Cardiac muscle cell (in vitro differentiated cells and primary cell): Measurements from ENCODE around the gene CNTN5. TPM values are rescaled to one million over a fixed set of nuclear protein-coding genes. Genes with fewer than 3 reads are reported as not detected.

ENCODE experiments used
- DNase-seq, 2 donors: peaks; one replicate each; pipeline versions ENCODE4 v3.0.0 to v3.0.0-alpha.2; 2010 to 2017; ENCODE audit warnings: low read depth in 1 of 2, low spot score in 1 of 2
- H3K27ac ChIP-seq: fragments of 200-600 bp; sonication (generic); 2 replicates; pipeline ENCODE4 v1.5.1; 2016
- H3K27me3 ChIP-seq: fragments of 200-600 bp; sonication (generic); 2 replicates; pipeline ENCODE4 v1.6.0; 2016; ENCODE audit warnings: control low read depth
- H3K36me3 ChIP-seq: fragments of 200-600 bp; sonication (generic); 2 replicates; pipeline ENCODE4 v1.5.1; 2016; ENCODE audit warnings: control low read depth
- H3K4me1 ChIP-seq: fragments of 200-600 bp; sonication (generic); 2 replicates; pipeline ENCODE4 v1.8.1; 2017; ENCODE audit warnings: low read depth, mild to moderate bottlenecking, mixed run types
- H3K4me3 ChIP-seq: fragments of 200-600 bp; sonication (generic); 2 replicates; pipeline ENCODE4 v1.5.1; 2016; ENCODE audit warnings: mild to moderate bottlenecking
- H3K9me3 ChIP-seq: fragments of 200-600 bp; sonication (generic); 2 replicates; pipeline ENCODE4 v1.5.1; 2017; ENCODE audit warnings: low read depth, mild to moderate bottlenecking, control low read depth
- polyA plus RNA-seq: library from polyadenylated mRNA; unstranded; fragments of >200 nt; fragmentation: Nextera tagmentation; extraction: Ambion mirVana; gene quantifications from 2 replicates; pipeline ENCODE4 v1.2.1, GENCODE V29; 2016
- total RNA-seq: library from RNA; depleted of rRNA; stranded (reverse); fragments of >200 nt; gene quantifications from 2 replicates; pipeline ENCODE4 v1.2.3, GENCODE V29; 2016
- TF ChIP-seq, protein P1 (sequence below): IDR thresholded peaks from 2 replicates; pipeline ENCODE4 v1.5.1; 2012; ENCODE audit warnings: low read depth, mild to moderate bottlenecking, low read length

The CNTN5 gene
- total and polyA plus RNA-seq, 2 experiments from 2014 or later, result 30.0 to 41.3 TPM

DNA sequence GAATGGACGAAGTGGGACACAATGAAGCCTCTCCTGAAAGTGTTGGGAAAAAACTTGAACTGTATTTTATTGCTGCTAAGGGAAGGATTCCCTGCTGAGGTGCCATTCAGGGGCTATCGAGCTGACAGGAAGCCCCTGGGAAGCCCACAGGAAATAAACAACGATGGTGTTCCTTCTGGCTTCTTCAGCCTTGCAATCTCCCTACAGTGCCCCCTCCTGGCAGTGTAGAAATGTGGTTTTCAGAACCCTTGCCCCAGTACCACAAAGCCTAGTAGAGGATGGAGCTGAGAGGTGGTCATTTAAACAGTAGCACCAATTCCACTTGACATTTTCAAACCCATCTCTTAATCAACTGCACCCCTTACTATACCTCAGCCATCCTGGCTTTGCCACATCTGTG lies 989.6 kb downstream of the CNTN5 start:
- H3K9me3 ChIP-seq, result no peaks in the 10 kb centered on the region
- TF ChIP-seq, protein P1, sequence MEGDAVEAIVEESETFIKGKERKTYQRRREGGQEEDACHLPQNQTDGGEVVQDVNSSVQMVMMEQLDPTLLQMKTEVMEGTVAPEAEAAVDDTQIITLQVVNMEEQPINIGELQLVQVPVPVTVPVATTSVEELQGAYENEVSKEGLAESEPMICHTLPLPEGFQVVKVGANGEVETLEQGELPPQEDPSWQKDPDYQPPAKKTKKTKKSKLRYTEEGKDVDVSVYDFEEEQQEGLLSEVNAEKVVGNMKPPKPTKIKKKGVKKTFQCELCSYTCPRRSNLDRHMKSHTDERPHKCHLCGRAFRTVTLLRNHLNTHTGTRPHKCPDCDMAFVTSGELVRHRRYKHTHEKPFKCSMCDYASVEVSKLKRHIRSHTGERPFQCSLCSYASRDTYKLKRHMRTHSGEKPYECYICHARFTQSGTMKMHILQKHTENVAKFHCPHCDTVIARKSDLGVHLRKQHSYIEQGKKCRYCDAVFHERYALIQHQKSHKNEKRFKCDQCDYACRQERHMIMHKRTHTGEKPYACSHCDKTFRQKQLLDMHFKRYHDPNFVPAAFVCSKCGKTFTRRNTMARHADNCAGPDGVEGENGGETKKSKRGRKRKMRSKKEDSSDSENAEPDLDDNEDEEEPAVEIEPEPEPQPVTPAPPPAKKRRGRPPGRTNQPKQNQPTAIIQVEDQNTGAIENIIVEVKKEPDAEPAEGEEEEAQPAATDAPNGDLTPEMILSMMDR, result no peak

DNA sequence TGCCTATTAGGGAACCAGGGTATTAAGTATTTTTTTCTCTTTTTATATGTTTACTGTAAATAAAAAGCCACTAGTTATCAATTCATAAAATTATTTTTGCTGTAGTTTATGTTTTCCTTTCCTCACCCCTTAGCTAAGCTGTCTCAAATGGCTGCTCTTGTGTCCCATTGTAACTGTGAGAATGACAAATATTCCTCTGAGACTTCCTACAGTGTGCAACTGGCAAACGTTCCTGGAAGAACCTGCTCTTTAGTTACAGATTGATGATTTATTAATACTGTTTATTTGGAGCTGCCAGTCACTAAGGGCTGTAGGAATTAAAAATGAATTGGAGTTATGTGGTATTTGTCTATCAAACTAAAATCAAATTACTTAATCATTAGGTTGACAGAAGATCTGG lies 990.9 kb downstream of the CNTN5 start:
- TF ChIP-seq, protein P1, result no peak
- no peak for DNase-seq
- H3K4me1 ChIP-seq, result no peaks in the 10 kb centered on the region
- no peaks in the 10 kb centered on the region for H3K9me3 ChIP-seq
- no peaks in the 10 kb centered on the region for H3K27me3 ChIP-seq
- H3K27ac ChIP-seq, result no peak overlapping the region
- no peaks in the 10 kb centered on the region for H3K36me3 ChIP-seq
- H3K4me3 ChIP-seq, result no peak overlapping the region

More for the DNA sequence above, 989.6 kb downstream of the CNTN5 start:
- H3K27ac ChIP-seq, result no peak overlapping the region
- H3K36me3 ChIP-seq, result no peaks in the 10 kb centered on the region
- H3K4me1 ChIP-seq, result no peaks in the 10 kb centered on the region
- DNase-seq, result no peak
- H3K4me3 ChIP-seq, result no peak overlapping the region
- H3K27me3 ChIP-seq, result no peaks in the 10 kb centered on the region

DNA sequence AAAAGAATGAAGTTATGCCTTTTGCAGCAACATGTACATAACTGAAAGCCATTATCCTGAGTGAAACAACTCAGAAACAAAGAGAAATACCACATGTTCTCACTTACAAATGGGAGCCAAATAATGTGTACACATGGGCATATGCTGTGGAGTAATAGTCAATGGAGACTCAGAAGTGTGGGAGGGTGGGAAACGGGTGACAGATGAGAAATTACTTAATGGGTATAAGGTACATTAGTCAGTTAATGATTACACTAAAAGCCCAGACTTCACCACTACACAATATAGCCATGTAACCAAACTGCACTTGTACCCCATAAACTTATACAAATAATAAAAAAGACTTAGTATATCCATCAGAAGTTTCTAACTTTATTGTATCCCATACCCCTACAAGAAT lies 992.3 kb downstream of the CNTN5 start:
- no peaks in the 10 kb centered on the region for H3K36me3 ChIP-seq
- no peak for DNase-seq
- TF ChIP-seq, protein P1, result no peak
- H3K4me3 ChIP-seq, result no peak overlapping the region
- no peaks in the 10 kb centered on the region for H3K27me3 ChIP-seq
- H3K4me1 ChIP-seq, result no peaks in the 10 kb centered on the region
- H3K27ac ChIP-seq, result no peak overlapping the region
- no peaks in the 10 kb centered on the region for H3K9me3 ChIP-seq

DNA sequence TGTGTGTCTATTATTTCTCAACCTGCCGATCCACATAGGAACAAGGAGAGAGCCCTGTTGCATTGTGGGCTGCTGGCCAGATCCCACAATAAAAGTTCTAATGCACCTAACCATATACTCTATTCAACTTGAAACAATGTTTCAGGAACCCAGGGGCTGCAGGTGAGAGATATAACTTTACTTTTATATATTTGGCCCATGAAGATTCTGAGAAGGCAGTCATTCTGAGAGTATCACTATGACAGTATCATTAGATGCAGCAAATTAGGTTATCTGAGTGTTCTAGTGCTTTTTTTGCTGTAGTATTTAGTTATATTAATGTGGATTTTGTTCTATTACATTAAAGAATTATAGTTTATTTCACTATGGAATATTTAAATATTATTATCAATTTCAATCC lies 1011.2 kb downstream of the CNTN5 start:
- Histone ChIP-seq H3K9me3 (no peaks in the 10 kb centered on the region), H3K27me3 (no peaks in the 10 kb centered on the region), H3K27ac (no peak overlapping the region), H3K4me1 (no peaks in the 10 kb centered on the region), H3K36me3 (no peaks in the 10 kb centered on the region), H3K4me3 (no peak overlapping the region)
- DNase-seq, result no peak
- TF ChIP-seq, protein P1, result no peak

DNA sequence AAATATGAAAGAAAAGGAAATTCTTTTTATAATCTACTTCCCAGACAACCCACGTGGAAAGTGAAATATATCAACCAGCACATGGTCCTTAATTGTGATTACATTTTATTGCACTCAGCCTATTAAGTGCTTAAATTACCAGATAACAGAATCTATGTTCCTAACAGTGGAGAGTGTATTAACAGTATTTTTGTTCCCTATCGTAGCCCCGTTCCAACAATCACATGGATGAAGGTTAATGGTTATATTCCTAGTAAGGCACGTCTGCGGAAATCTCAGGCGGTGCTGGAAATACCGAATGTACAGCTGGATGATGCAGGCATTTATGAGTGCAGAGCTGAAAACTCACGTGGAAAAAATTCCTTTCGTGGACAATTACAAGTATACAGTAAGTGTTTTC lies 1040.3 kb downstream of the CNTN5 start:
- H3K4me3 ChIP-seq, result no peak overlapping the region
- no peaks in the 10 kb centered on the region for H3K4me1 ChIP-seq
- no peak overlapping the region for H3K27ac ChIP-seq
- DNase-seq, result no peak
- no peaks in the 10 kb centered on the region for H3K27me3 ChIP-seq
- TF ChIP-seq, protein P1, result no peak
- H3K9me3 ChIP-seq, result no peaks in the 10 kb centered on the region
- H3K36me3 ChIP-seq, result no peaks in the 10 kb centered on the region

DNA sequence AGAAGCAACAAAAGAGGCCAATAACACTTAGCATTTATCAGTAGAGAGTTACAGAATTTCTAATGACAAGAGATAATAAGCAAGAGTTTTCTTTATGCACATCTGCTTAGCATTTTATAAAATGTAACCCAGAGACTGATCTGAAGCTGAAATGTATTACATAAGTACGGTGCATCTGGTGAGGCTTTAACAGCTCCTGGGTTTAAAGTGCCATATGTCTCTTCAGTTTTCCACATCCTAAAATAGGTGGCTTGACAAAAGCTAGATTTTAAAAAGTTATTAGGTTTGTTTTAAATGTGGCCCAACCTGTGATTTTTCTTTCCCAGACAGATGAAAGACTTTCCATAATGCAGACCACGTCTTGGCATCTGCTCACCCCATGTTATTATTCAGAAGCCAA lies 1045.7 kb downstream of the CNTN5 start:
- Histone ChIP-seq H3K27me3 (no peaks in the 10 kb centered on the region), H3K4me1 (no peaks in the 10 kb centered on the region), H3K27ac (no peak overlapping the region), H3K4me3 (no peak overlapping the region), H3K36me3 (no peaks in the 10 kb centered on the region), H3K9me3 (no peaks in the 10 kb centered on the region)
- DNase-seq, result no peak
- TF ChIP-seq, protein P1, result no peak
